Endothelial cell of umbilical vein (primary cell): ENCODE results near the gene SPEM2. TPM values are rescaled to one million over a fixed set of nuclear protein-coding genes. Genes with fewer than 3 reads are reported as not detected.

Experiments
- BruUV-seq: library from RNA; stranded (reverse); fragments of 400-500 nt; replicated peaks from 2 replicates; lab custom pipeline; 2021; lab: Mats Ljungman, UMichigan
- CTCF ChIA-PET: fragments of 300-600, 350-600 bp; sonication (Branson Sonifier 250); formaldehyde crosslinking; loops from one replicate; lab custom pipeline; 2021; ENCODE audit warnings: antibody characterized with exemption, inconsistent platforms; lab: Charles Lee
- POLR2A ChIA-PET: fragments of 300-600, 350-600 bp; sonication (Branson Sonifier 250); formaldehyde crosslinking; loops from one replicate; lab custom pipeline; 2021; ENCODE audit warnings: antibody characterized with exemption, inconsistent platforms; lab: Charles Lee
- DNase-seq: peaks from one replicate; pipeline ENCODE4 v3.0.0-alpha.2; 2011; ENCODE audit warnings: low read depth, low spot score
- FAIRE-seq: peaks from 2 replicates; lab custom pipeline; 2011; peaks lifted over from hg19 to GRCh38; lab: Jason Lieb, UNC
- H2AFZ ChIP-seq: 2 replicates; pipeline ENCODE4 v1.6.0; 2012; ENCODE audit warnings: low read depth, low read length, control low read depth, inconsistent platforms
- H3K27ac ChIP-seq: 2 replicates; pipeline ENCODE4 v1.5.1; 2011; ENCODE audit warnings: low read depth, mild to moderate bottlenecking, control low read depth, low read length, moderate library complexity; ENCODE audit not compliant: insufficient read depth
- H3K27me3 ChIP-seq, 2 experiments: 2 replicates each; pipeline versions ENCODE4 v1.6.0 to v1.6.1; 2011; ENCODE audit warnings: low read length in 2 of 2, mixed read lengths in 1 of 2; ENCODE audit not compliant: control insufficient read depth in 2 of 2, insufficient read depth in 2 of 2
- H3K36me3 ChIP-seq, 2 experiments: 2 replicates in 1 of 2; 3 replicates in 1 of 2; pipeline ENCODE4 v1.5.1; 2011; ENCODE audit warnings: low read length in 2 of 2, mild to moderate bottlenecking in 1 of 2, moderate library complexity in 1 of 2; ENCODE audit not compliant: control insufficient read depth in 2 of 2, insufficient read depth in 2 of 2; ENCODE audit errors: extremely low read depth in 1 of 2
- H3K4me1 ChIP-seq: 3 replicates; pipeline ENCODE4 v1.5.1; 2011; ENCODE audit warnings: mild to moderate bottlenecking, low read length; ENCODE audit not compliant: control insufficient read depth, insufficient read depth; ENCODE audit errors: extremely low read depth
- H3K4me2 ChIP-seq: 2 replicates; pipeline ENCODE4 v1.6.1; 2011; ENCODE audit warnings: low read length, control low read depth, mixed read lengths; ENCODE audit not compliant: insufficient read depth
- H3K4me3 ChIP-seq, 3 experiments: fragments of 200-600 bp in 1 of 3; sonication (generic), shearing (Covaris generic) in 1 of 3; replicated peaks in 1 of 3; 2 replicates each; pipeline ENCODE4 v1.5.1; 2011 to 2016; ENCODE audit warnings: control low read depth in 3 of 3, low read length in 3 of 3, mild to moderate bottlenecking in 2 of 3, inconsistent platforms in 1 of 3, low read depth in 1 of 3, moderate library complexity in 1 of 3; ENCODE audit not compliant: insufficient read depth in 1 of 3
- H3K79me2 ChIP-seq: 2 replicates; pipeline ENCODE4 v1.6.0; 2012; ENCODE audit warnings: low read length, inconsistent platforms; ENCODE audit not compliant: control insufficient read depth, insufficient read depth
- H3K9ac ChIP-seq: replicated peaks from 2 replicates; pipeline ENCODE3; 2011; ENCODE audit warnings: low read length, control low read depth; ENCODE audit not compliant: insufficient read depth; ENCODE audit errors: extremely low read depth
- H3K9me1 ChIP-seq: replicated peaks from 3 replicates; pipeline ENCODE4 v1.6.0; 2011; ENCODE audit warnings: mild to moderate bottlenecking, low read length; ENCODE audit not compliant: control insufficient read depth, insufficient read depth; ENCODE audit errors: extremely low read depth
- H3K9me3 ChIP-seq: replicated peaks from 2 replicates; pipeline ENCODE4 v1.5.1; 2012; ENCODE audit warnings: low read length, inconsistent platforms; ENCODE audit not compliant: control insufficient read depth, insufficient read depth
- H4K20me1 ChIP-seq: replicated peaks from 2 replicates; pipeline ENCODE3; 2011; ENCODE audit warnings: mild to moderate bottlenecking, low read length; ENCODE audit not compliant: control insufficient read depth, insufficient read depth; ENCODE audit errors: extremely low read depth
- CTCF ChIP-seq, 2 donors: IDR thresholded peaks; 1 replicate in 1 of 2; 2 replicates in 1 of 2; pipeline ENCODE4 v1.5.1; 2011; ENCODE audit warnings: low read length in 2 of 2, mild to moderate bottlenecking in 2 of 2, moderate library complexity in 2 of 2, control low read depth in 1 of 2, inconsistent platforms in 1 of 2, low read depth in 1 of 2; ENCODE audit not compliant: insufficient read depth in 1 of 2; ENCODE audit errors: extremely low read depth in 1 of 2
- EZH2 ChIP-seq: IDR thresholded peaks from 2 replicates; pipeline ENCODE4 v1.6.1; 2012; ENCODE audit warnings: borderline replicate concordance, low read depth, mild to moderate bottlenecking, moderate library complexity, low read length, inconsistent platforms; ENCODE audit not compliant: severe bottlenecking
- FOS ChIP-seq: IDR thresholded peaks from 2 replicates; pipeline ENCODE4 v1.6.1; 2011; ENCODE audit warnings: mild to moderate bottlenecking, low read length, moderate library complexity, borderline replicate concordance; ENCODE audit not compliant: insufficient read depth
- GATA2 ChIP-seq: IDR thresholded peaks from 2 replicates; pipeline ENCODE4 v1.7.0; 2011; ENCODE audit warnings: low read depth, mild to moderate bottlenecking, moderate library complexity, mixed read lengths, low read length; ENCODE audit not compliant: insufficient read length, insufficient read depth
- JUN ChIP-seq: IDR thresholded peaks from 2 replicates; pipeline ENCODE4 v1.6.1; 2011; ENCODE audit warnings: borderline replicate concordance, low read depth; ENCODE audit not compliant: insufficient read length, insufficient read depth
- MAX ChIP-seq: IDR thresholded peaks from 2 replicates; pipeline ENCODE4 v1.6.1; 2011; ENCODE audit not compliant: insufficient read depth, insufficient read length
- MYC ChIP-seq: IDR thresholded peaks from one replicate; pipeline ENCODE4 v1.6.1; 2011; ENCODE audit warnings: mild to moderate bottlenecking, low read depth, low read length
- POLR2A ChIP-seq: IDR thresholded peaks from 2 replicates; pipeline ENCODE4 v1.6.1; 2012; ENCODE audit warnings: low read depth, mild to moderate bottlenecking, control low read depth, low read length
- POLR2AphosphoS5 ChIP-seq: IDR thresholded peaks from 2 replicates; pipeline ENCODE4 v1.6.1; 2012; ENCODE audit warnings: low read depth, mild to moderate bottlenecking, control low read depth, low read length, moderate library complexity; ENCODE audit not compliant: insufficient read depth
- dilution Hi-C: fragments of 300-500 bp; cut with MboI; formaldehyde crosslinking; loops from one replicate; pipeline ENCODE4 v1.15.0; 2019; ENCODE audit warnings: low sequenced_read_pairs; ENCODE audit not compliant: extremely low pct_ligation_motif_present
- intact Hi-C: fragments of 100-400 bp; cut with micrococcal nuclease; formaldehyde crosslinking; loops from one replicate; pipeline ENCODE4 v1.10.0; 2022
- polyA plus RNA-seq, 4 experiments: library from polyadenylated mRNA; depleted of rRNA in 3 of 4; stranded (reverse) in 3 of 4; unstranded in 1 of 4; fragments of >200 nt; gene quantifications; 2 replicates each; pipeline versions ENCODE4 v1.2.1 to v1.2.3, GENCODE V29; 2011 to 2012; ENCODE audit warnings: missing spikeins in 1 of 4
- total RNA-seq: library from RNA; stranded (reverse); gene quantifications from 2 replicates; pipeline ENCODE4 v1.2.3, GENCODE V29; 2021

Gene SPEM2
- total and polyA plus RNA-seq, 2 donors (not counting 3 experiments of a cell fraction or from before 2014, with no cell fraction given): not detected

DNA sequence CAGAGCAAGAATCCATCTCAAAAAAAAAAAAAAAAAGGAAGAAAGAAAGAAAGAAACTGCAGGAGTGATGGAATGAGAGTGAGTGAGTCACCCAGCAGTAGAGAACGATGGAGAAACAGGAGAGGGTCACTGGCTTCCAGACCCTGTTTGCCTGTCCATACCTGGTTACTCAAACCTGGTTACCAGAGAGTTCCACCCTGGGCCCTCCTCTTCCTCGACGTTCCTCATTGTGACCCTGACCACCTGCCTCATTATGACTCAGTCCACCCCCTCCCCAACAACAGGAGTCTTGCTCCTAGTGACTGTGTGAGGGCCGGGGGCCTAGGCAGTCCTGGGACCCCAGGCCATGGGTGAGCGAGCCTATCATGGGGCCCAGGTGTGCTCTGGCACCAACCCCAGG, 3.1 kb downstream of the SPEM2 start, which contains the start of gene SPEM3:
Gene SPEM3 (plus strand): TSS at position 301 of the 400 bp plus-strand sequence. CDS start 46 bp downstream, at position 347.
- H2AFZ ChIP-seq: no peak within 1 kb of the TSS
- H3K9me1 ChIP-seq: no peaks in the 10 kb centered on the region
- CTCF ChIA-PET: interaction anchor here (0.7 kb wide), 1 partner anchor 8 kb away, joined by 3 read pairs; no protein-coding TSS in a partner anchor
- H3K9me3 ChIP-seq: no peaks in the 10 kb centered on the region
- FAIRE-seq: no peak
- H3K27me3 ChIP-seq: no peaks in the 10 kb centered on the region
- no peak within 1 kb of the TSS for H3K4me2 ChIP-seq
- no peaks in the 10 kb centered on the region for H3K4me1 ChIP-seq
- dilution Hi-C loops (no loop called here), intact Hi-C loops (no loop called here)
- no peak for TF ChIP-seq MAX
- no peak for TF ChIP-seq CTCF (IDR thresholded peaks at IDR 0.05; ENCODE audit: extremely low read depth in 1 of 2, insufficient read depth in 1 of 2, low read depth in 1 of 2, low read length in 2 of 2)
- no peak for TF ChIP-seq POLR2A
- TF ChIP-seq FOS: no peak
- no peak for TF ChIP-seq GATA2
- TF ChIP-seq MYC: no peak
- no peak for TF ChIP-seq JUN
- TF ChIP-seq POLR2AphosphoS5: no peak
- no peak for TF ChIP-seq EZH2
- H3K79me2 ChIP-seq: no peaks in the 10 kb centered on the region
- no peak within 1 kb of the TSS for H3K9ac ChIP-seq
- DNase-seq: no peak
- no peak within 1 kb of the TSS for H3K4me3 ChIP-seq
- no peaks in the 10 kb centered on the region for H3K36me3 ChIP-seq
- no TSS peak for BruUV-seq
- POLR2A ChIA-PET: no interaction called here
- no peak within 1 kb of the TSS for H3K27ac ChIP-seq
- H4K20me1 ChIP-seq: no peaks in the 10 kb centered on the region
